GM19193 (cell line): ENCODE results near the gene WDR82.

Experiments
- POLR2A ChIP-seq: IDR thresholded peaks from 4 replicates; pipeline ENCODE4 v1.6.1; 2011; ENCODE audit not compliant: insufficient read depth, insufficient read length; ENCODE audit errors: extremely low read depth

Gene WDR82

GRCh38 chr3:52253314-52254304 is 24.8 kb downstream of the WDR82 start:
- TF ChIP-seq POLR2A, result no peak

GRCh38 chr3:52250122-52250521 is 28.3 kb downstream of the WDR82 start:
- no peak for TF ChIP-seq POLR2A

GRCh38 chr3:52249683-52250082 is 28.8 kb downstream of the WDR82 start:
- TF ChIP-seq POLR2A, result no peak

GRCh38 chr3:52248816-52249547 is 29.5 kb downstream of the WDR82 start:
- TF ChIP-seq POLR2A, result no peak

GRCh38 chr3:52248165-52248541 is 30.3 kb downstream of the WDR82 start:
- TF ChIP-seq POLR2A, result no peak

- TF ChIP-seq POLR2A, result no peak
Measured at GRCh38 chr3:52247409-52248164, 30.9 kb downstream of the WDR82 start.

- no peak for TF ChIP-seq POLR2A
Measured at GRCh38 chr3:52246728-52247408, 31.6 kb downstream of the WDR82 start.

- TF ChIP-seq POLR2A, result no peak
Measured at GRCh38 chr3:52246264-52246620, 32.2 kb downstream of the WDR82 start.

- TF ChIP-seq POLR2A, result peak; percentile 40
Measured at GRCh38 chr3:52245322-52246263, 32.9 kb downstream of the WDR82 start, which contains the start of gene PPM1M. Gene PPM1M (plus strand): TSS chr3:52245759. CDS start chr3:52245825, 66 bp downstream.

- peak; percentile 45 for TF ChIP-seq POLR2A
Measured at GRCh38 chr3:52243791-52244628, 34.4 kb downstream of the WDR82 start.

GRCh38 chr3:52242039-52242438 is 36.4 kb downstream of the WDR82 start:
- no peak for TF ChIP-seq POLR2A

GRCh38 chr3:52240886-52241370 is 37.5 kb downstream of the WDR82 start:
- TF ChIP-seq POLR2A, result no peak
